ENCODE measurements around the gene PLXNA4.

GRCh38 chr7:132572526-132572925 is 3.7 kb downstream of the PLXNA4 start:
- TF ChIP-seq, protein P1, sequence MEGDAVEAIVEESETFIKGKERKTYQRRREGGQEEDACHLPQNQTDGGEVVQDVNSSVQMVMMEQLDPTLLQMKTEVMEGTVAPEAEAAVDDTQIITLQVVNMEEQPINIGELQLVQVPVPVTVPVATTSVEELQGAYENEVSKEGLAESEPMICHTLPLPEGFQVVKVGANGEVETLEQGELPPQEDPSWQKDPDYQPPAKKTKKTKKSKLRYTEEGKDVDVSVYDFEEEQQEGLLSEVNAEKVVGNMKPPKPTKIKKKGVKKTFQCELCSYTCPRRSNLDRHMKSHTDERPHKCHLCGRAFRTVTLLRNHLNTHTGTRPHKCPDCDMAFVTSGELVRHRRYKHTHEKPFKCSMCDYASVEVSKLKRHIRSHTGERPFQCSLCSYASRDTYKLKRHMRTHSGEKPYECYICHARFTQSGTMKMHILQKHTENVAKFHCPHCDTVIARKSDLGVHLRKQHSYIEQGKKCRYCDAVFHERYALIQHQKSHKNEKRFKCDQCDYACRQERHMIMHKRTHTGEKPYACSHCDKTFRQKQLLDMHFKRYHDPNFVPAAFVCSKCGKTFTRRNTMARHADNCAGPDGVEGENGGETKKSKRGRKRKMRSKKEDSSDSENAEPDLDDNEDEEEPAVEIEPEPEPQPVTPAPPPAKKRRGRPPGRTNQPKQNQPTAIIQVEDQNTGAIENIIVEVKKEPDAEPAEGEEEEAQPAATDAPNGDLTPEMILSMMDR (IDR thresholded peaks at IDR 0.05; ENCODE audit: insufficient read depth, low read length, poor library complexity, severe bottlenecking), result no peak
- no peak for TF ChIP-seq EZH2phosphoT487 (conservative IDR thresholded peaks at IDR 0.05; ENCODE audit: low read length)
